ENCODE data around the gene TMEM269.
A peak's percentile ranks its signal among the peaks of the same experiment; 100 is the strongest.

DNA sequence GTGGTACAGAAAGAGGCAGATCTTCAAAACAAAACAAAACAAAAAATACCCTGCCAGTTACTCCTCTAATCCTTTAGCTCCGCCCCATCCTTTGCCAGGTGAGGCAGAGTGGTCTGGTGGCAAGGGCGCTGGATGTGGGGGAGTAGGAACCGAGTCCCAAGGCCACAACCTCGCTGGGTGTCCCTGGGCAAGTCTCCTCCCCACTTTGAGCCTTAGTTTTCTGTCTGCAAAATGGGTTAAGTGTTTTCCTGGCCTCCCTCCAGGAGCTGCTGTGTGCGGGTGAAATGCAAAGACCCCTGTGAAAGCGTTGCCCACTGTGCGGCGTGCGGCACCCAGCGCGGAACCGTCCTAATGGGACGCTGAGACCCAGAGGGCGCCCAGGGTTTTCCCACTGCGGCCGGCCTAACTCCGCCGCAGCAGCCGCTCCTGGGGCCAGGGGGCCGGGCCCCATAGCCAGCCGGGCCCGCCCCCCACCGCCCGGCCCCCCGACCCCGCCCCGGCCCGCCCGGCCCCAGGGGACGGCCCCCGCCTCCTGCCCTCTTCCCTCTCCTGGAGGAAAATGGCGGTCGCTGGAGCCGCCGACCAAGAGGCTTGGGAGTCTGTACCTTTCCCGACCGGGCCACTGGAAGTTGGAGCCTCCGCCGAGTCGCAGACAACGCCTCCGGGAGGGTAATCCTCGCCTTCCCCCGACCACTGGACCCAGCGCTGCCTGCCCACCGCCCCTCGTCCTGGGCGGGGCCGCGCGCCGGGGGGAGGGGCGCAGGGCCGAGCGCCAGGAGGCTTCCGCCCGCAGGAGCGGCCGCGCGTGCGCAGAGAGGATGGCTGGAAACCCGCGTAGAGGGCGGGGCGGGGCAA is 32.0 kb downstream of the TMEM269 start, which contains the start of the genes ERMAP and SVBP:
- TF ChIP-seq, protein P1, sequence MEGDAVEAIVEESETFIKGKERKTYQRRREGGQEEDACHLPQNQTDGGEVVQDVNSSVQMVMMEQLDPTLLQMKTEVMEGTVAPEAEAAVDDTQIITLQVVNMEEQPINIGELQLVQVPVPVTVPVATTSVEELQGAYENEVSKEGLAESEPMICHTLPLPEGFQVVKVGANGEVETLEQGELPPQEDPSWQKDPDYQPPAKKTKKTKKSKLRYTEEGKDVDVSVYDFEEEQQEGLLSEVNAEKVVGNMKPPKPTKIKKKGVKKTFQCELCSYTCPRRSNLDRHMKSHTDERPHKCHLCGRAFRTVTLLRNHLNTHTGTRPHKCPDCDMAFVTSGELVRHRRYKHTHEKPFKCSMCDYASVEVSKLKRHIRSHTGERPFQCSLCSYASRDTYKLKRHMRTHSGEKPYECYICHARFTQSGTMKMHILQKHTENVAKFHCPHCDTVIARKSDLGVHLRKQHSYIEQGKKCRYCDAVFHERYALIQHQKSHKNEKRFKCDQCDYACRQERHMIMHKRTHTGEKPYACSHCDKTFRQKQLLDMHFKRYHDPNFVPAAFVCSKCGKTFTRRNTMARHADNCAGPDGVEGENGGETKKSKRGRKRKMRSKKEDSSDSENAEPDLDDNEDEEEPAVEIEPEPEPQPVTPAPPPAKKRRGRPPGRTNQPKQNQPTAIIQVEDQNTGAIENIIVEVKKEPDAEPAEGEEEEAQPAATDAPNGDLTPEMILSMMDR (tag by site-specific recombination; IDR thresholded peaks at IDR 0.05), result peak; percentile 69
- TF ChIP-seq, protein P2, sequence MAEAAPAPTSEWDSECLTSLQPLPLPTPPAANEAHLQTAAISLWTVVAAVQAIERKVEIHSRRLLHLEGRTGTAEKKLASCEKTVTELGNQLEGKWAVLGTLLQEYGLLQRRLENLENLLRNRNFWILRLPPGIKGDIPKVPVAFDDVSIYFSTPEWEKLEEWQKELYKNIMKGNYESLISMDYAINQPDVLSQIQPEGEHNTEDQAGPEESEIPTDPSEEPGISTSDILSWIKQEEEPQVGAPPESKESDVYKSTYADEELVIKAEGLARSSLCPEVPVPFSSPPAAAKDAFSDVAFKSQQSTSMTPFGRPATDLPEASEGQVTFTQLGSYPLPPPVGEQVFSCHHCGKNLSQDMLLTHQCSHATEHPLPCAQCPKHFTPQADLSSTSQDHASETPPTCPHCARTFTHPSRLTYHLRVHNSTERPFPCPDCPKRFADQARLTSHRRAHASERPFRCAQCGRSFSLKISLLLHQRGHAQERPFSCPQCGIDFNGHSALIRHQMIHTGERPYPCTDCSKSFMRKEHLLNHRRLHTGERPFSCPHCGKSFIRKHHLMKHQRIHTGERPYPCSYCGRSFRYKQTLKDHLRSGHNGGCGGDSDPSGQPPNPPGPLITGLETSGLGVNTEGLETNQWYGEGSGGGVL (tag by site-specific recombination; IDR thresholded peaks at IDR 0.05), result no peak
